HepG2 (cell line): ENCODE data around the gene TRMT1. TPM values are rescaled to one million over a fixed set of nuclear protein-coding genes. Genes with fewer than 3 reads are reported as not detected.

Experiments used
- CCAR2 ChIP-seq: fragments of 200-400 bp; formaldehyde crosslinking; optimal IDR thresholded peaks from 2 replicates; pipeline ENCODE3; 2018; ENCODE audit warnings: low read depth, mild to moderate bottlenecking, low read length, moderate library complexity
- CHCHD3 ChIP-seq: sonication (generic); formaldehyde crosslinking; IDR thresholded peaks from 2 replicates; pipeline ENCODE4 v1.8.0; 2022; ENCODE audit warnings: mild to moderate bottlenecking, missing genetic modification reagents, moderate library complexity
- FOXJ3 ChIP-seq: sonication (generic); formaldehyde crosslinking; IDR thresholded peaks from 2 replicates; pipeline ENCODE4 v1.4.0; 2020; ENCODE audit warnings: missing genetic modification reagents, mild to moderate bottlenecking, borderline replicate concordance
- MED1 ChIP-seq: sonication (generic); formaldehyde crosslinking; IDR thresholded peaks from 2 replicates; pipeline ENCODE4 v1.4.0; 2020; ENCODE audit warnings: missing genetic modification reagents
- SCMH1 ChIP-seq: sonication (generic); formaldehyde crosslinking; IDR thresholded peaks from 2 replicates; pipeline ENCODE4 v1.9.0; 2021; ENCODE audit warnings: missing genetic modification reagents, mild to moderate bottlenecking, borderline replicate concordance
- SMARCC2 ChIP-seq: fragments of 450-650 bp; IDR thresholded peaks from 2 replicates; pipeline ENCODE4 v1.6.1; 2017; ENCODE audit warnings: antibody characterized with exemption, mild to moderate bottlenecking
- SNAI1 ChIP-seq: sonication (generic); formaldehyde crosslinking; IDR thresholded peaks from 2 replicates; pipeline ENCODE4 v1.5.0; 2020; ENCODE audit warnings: mild to moderate bottlenecking, missing genetic modification reagents, borderline replicate concordance
- THAP11 ChIP-seq: IDR thresholded peaks from 2 replicates; pipeline ENCODE4 v1.6.1; 2016; ENCODE audit warnings: missing biosample characterization, missing genetic modification reagents
- XBP1 ChIP-seq: sonication (generic); formaldehyde crosslinking; IDR thresholded peaks from 2 replicates; pipeline ENCODE4 v1.5.0; 2020; ENCODE audit warnings: missing genetic modification reagents
- ZNF34 ChIP-seq: sonication (generic); formaldehyde crosslinking; IDR thresholded peaks from 2 replicates; pipeline ENCODE4 v1.4.0; 2020; ENCODE audit warnings: mild to moderate bottlenecking, missing genetic modification reagents, borderline replicate concordance
- ZNF510 ChIP-seq: sonication (generic); formaldehyde crosslinking; IDR thresholded peaks from 2 replicates; pipeline ENCODE4 v1.4.0; 2020; ENCODE audit warnings: low read depth, mild to moderate bottlenecking, missing genetic modification reagents
- polyA plus RNA-seq, 8 experiments: library from polyadenylated mRNA; depleted of rRNA in 3 of 8; stranded (reverse) in 7 of 8; unstranded in 1 of 8; fragments of >200 nt; fragmentation: Illumina TruSeq in 4 of 8; extraction: Trizol in 4 of 8; gene quantifications; 2 replicates each; pipeline versions ENCODE4 v1.2.1 to v1.2.3, GENCODE V29; 2011 to 2016; ENCODE audit warnings: low read depth in 4 of 8, missing spikeins in 1 of 8, mixed read lengths in 1 of 8; ENCODE audit not compliant: insufficient read depth in 1 of 8
- total RNA-seq, 5 experiments: library from RNA; depleted of rRNA; stranded (reverse); fragments of >200 nt; fragmentation: Illumina TruSeq; extraction: Trizol; gene quantifications; 2 replicates each; pipeline ENCODE4 v1.2.3, GENCODE V29; 2016; ENCODE audit warnings: low read depth in 1 of 5
- TF ChIP-seq, protein P1 (sequence below): fragments of 450-650 bp; IDR thresholded peaks from 2 replicates; pipeline ENCODE4 v1.6.1; 2017; ENCODE audit warnings: mild to moderate bottlenecking
- TF ChIP-seq, protein P2 (sequence below): sonication (generic); formaldehyde crosslinking; IDR thresholded peaks from 2 replicates; pipeline ENCODE4 v1.4.0; 2020; ENCODE audit warnings: missing genetic modification reagents
- TF ChIP-seq, protein P3 (sequence below): sonication (generic); formaldehyde crosslinking; IDR thresholded peaks from 2 replicates; pipeline ENCODE4 v1.8.1; 2023; ENCODE audit warnings: missing genetic modification reagents, inconsistent platforms, borderline replicate concordance
- TF ChIP-seq, protein P4 (sequence below): sonication (generic); formaldehyde crosslinking; IDR thresholded peaks from 2 replicates; pipeline ENCODE4 v1.4.0; 2020; ENCODE audit warnings: missing genetic modification reagents

Gene TRMT1
- total and polyA plus RNA-seq, 2 of the 13 experiments (the other 11 are each of a cell fraction or from before 2014, with no cell fraction given): 35.5 to 44.1 TPM

DNA sequence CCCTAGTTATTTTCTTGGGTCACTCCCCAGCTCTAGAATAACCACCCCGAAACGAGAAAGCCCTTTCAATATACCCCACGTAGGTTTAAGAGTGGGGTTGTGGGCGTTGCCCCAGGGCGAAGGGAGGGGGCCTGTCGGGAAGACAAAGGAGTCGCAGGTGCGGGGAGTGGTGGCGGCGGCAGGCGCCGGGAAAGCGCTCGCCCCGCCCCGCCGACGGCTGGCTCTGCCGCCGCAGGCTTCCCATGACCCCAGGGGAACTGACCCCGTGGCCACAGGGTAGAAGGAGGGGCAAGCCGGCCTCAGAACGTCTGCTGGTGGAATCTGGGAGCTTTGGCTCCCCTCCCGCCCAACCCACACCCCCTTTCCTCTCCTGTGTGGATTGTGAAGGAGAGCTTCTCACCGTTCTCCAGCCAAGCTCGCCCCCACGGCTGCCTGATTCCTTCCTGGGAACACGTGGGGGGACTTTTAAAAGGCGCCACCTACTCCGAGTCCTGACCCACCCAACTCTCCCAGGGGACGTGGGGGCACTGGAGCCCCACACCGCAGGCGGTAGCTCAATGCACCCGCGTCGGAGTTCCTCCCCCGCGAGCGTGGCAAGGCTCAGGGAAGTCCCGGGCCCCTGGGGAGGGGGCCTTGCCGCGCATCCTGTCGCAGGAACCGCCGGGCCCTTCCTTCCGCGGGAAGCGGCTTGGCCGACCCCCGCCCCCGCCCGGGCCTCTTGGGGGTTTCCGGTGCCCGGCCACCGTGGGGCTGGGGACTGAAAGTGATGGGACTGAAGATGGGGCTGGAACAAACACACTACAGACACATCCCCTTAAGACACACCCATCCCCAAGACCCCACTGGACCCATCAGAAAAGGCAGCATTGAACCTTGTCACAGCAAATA is 39.2 kb upstream of the TRMT1 start (continued):
- TF ChIP-seq, protein P1, sequence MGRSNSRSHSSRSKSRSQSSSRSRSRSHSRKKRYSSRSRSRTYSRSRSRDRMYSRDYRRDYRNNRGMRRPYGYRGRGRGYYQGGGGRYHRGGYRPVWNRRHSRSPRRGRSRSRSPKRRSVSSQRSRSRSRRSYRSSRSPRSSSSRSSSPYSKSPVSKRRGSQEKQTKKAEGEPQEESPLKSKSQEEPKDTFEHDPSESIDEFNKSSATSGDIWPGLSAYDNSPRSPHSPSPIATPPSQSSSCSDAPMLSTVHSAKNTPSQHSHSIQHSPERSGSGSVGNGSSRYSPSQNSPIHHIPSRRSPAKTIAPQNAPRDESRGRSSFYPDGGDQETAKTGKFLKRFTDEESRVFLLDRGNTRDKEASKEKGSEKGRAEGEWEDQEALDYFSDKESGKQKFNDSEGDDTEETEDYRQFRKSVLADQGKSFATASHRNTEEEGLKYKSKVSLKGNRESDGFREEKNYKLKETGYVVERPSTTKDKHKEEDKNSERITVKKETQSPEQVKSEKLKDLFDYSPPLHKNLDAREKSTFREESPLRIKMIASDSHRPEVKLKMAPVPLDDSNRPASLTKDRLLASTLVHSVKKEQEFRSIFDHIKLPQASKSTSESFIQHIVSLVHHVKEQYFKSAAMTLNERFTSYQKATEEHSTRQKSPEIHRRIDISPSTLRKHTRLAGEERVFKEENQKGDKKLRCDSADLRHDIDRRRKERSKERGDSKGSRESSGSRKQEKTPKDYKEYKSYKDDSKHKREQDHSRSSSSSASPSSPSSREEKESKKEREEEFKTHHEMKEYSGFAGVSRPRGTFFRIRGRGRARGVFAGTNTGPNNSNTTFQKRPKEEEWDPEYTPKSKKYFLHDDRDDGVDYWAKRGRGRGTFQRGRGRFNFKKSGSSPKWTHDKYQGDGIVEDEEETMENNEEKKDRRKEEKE: no peak
- TF ChIP-seq, protein P2, sequence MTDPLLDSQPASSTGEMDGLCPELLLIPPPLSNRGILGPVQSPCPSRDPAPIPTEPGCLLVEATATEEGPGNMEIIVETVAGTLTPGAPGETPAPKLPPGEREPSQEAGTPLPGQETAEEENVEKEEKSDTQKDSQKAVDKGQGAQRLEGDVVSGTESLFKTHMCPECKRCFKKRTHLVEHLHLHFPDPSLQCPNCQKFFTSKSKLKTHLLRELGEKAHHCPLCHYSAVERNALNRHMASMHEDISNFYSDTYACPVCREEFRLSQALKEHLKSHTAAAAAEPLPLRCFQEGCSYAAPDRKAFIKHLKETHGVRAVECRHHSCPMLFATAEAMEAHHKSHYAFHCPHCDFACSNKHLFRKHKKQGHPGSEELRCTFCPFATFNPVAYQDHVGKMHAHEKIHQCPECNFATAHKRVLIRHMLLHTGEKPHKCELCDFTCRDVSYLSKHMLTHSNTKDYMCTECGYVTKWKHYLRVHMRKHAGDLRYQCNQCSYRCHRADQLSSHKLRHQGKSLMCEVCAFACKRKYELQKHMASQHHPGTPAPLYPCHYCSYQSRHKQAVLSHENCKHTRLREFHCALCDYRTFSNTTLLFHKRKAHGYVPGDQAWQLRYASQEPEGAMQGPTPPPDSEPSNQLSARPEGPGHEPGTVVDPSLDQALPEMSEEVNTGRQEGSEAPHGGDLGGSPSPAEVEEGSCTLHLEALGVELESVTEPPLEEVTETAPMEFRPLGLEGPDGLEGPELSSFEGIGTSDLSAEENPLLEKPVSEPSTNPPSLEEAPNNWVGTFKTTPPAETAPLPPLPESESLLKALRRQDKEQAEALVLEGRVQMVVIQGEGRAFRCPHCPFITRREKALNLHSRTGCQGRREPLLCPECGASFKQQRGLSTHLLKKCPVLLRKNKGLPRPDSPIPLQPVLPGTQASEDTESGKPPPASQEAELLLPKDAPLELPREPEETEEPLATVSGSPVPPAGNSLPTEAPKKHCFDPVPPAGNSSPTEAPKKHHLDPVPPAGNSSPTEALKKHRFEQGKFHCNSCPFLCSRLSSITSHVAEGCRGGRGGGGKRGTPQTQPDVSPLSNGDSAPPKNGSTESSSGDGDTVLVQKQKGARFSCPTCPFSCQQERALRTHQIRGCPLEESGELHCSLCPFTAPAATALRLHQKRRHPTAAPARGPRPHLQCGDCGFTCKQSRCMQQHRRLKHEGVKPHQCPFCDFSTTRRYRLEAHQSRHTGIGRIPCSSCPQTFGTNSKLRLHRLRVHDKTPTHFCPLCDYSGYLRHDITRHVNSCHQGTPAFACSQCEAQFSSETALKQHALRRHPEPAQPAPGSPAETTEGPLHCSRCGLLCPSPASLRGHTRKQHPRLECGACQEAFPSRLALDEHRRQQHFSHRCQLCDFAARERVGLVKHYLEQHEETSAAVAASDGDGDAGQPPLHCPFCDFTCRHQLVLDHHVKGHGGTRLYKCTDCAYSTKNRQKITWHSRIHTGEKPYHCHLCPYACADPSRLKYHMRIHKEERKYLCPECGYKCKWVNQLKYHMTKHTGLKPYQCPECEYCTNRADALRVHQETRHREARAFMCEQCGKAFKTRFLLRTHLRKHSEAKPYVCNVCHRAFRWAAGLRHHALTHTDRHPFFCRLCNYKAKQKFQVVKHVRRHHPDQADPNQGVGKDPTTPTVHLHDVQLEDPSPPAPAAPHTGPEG (CRISPR knock-in tag): no peak
- TF ChIP-seq SCMH1 (CRISPR knock-in tag) (no peak), THAP11 (no peak), MED1 (no peak), FOXJ3 (CRISPR knock-in tag) (no peak), ZNF510 (CRISPR knock-in tag) (no peak), SMARCC2 (no peak), ZNF34 (CRISPR knock-in tag) (no peak), CCAR2 (no peak), XBP1 (CRISPR knock-in tag) (no peak), SNAI1 (CRISPR knock-in tag) (no peak), CHCHD3 (CRISPR knock-in tag) (no peak)
- TF ChIP-seq, protein P3, sequence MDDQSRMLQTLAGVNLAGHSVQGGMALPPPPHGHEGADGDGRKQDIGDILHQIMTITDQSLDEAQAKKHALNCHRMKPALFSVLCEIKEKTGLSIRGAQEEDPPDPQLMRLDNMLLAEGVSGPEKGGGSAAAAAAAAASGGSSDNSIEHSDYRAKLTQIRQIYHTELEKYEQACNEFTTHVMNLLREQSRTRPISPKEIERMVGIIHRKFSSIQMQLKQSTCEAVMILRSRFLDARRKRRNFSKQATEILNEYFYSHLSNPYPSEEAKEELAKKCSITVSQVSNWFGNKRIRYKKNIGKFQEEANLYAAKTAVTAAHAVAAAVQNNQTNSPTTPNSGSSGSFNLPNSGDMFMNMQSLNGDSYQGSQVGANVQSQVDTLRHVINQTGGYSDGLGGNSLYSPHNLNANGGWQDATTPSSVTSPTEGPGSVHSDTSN (CRISPR knock-in tag): no peak
- TF ChIP-seq, protein P4, sequence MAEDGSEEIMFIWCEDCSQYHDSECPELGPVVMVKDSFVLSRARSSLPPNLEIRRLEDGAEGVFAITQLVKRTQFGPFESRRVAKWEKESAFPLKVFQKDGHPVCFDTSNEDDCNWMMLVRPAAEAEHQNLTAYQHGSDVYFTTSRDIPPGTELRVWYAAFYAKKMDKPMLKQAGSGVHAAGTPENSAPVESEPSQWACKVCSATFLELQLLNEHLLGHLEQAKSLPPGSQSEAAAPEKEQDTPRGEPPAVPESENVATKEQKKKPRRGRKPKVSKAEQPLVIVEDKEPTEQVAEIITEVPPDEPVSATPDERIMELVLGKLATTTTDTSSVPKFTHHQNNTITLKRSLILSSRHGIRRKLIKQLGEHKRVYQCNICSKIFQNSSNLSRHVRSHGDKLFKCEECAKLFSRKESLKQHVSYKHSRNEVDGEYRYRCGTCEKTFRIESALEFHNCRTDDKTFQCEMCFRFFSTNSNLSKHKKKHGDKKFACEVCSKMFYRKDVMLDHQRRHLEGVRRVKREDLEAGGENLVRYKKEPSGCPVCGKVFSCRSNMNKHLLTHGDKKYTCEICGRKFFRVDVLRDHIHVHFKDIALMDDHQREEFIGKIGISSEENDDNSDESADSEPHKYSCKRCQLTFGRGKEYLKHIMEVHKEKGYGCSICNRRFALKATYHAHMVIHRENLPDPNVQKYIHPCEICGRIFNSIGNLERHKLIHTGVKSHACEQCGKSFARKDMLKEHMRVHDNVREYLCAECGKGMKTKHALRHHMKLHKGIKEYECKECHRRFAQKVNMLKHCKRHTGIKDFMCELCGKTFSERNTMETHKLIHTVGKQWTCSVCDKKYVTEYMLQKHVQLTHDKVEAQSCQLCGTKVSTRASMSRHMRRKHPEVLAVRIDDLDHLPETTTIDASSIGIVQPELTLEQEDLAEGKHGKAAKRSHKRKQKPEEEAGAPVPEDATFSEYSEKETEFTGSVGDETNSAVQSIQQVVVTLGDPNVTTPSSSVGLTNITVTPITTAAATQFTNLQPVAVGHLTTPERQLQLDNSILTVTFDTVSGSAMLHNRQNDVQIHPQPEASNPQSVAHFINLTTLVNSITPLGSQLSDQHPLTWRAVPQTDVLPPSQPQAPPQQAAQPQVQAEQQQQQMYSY: no peak
